Stomach (tissue), 4 donors: ENCODE data around the gene KIF21B.

ENCODE experiments used
- POLR2AphosphoS5 ChIP-seq, 3 donors: sonication (generic); formaldehyde crosslinking; IDR thresholded peaks; one replicate each; pipeline ENCODE4 v1.6.1; 2016; ENCODE audit warnings: antibody characterized with exemption in 3 of 3
- TF ChIP-seq, protein P1 (sequence below), 7 experiments: fragments of 450-650 bp in 4 of 7; fragments of 200-600 bp in 3 of 7; sonication (generic) in 3 of 7; IDR thresholded peaks; one replicate each; pipeline ENCODE4 v1.5.1; 2016 to 2019; ENCODE audit warnings: antibody characterized with exemption in 7 of 7, control low read depth in 2 of 7, mild to moderate bottlenecking in 1 of 7

- TF ChIP-seq, protein P1, sequence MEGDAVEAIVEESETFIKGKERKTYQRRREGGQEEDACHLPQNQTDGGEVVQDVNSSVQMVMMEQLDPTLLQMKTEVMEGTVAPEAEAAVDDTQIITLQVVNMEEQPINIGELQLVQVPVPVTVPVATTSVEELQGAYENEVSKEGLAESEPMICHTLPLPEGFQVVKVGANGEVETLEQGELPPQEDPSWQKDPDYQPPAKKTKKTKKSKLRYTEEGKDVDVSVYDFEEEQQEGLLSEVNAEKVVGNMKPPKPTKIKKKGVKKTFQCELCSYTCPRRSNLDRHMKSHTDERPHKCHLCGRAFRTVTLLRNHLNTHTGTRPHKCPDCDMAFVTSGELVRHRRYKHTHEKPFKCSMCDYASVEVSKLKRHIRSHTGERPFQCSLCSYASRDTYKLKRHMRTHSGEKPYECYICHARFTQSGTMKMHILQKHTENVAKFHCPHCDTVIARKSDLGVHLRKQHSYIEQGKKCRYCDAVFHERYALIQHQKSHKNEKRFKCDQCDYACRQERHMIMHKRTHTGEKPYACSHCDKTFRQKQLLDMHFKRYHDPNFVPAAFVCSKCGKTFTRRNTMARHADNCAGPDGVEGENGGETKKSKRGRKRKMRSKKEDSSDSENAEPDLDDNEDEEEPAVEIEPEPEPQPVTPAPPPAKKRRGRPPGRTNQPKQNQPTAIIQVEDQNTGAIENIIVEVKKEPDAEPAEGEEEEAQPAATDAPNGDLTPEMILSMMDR (IDR thresholded peaks at IDR 0.05) = no peak
- no peak for TF ChIP-seq POLR2AphosphoS5 (IDR thresholded peaks at IDR 0.05)
Observed at GRCh38 chr1:200960948-200961340, 62.6 kb downstream of the KIF21B start.
